IPS-11a (cell line): Measurements from ENCODE around the gene ISL1.

Source experiments
- H3K4me3 ChIP-seq: one replicate; pipeline ENCODE4 v1.5.1; 2013; ENCODE audit warnings: low read depth, low read length, control low read depth

The ISL1 gene

GRCh38 chr5:51439232-51439631, 56.0 kb downstream of the ISL1 start:
- no peak overlapping the region for H3K4me3 ChIP-seq
